Liver (tissue), 3 donors: ENCODE measurements around the gene DNAJB4.

Experiments used
- CTCF ChIP-seq: fragments of 150-350 bp; IDR thresholded peaks from 2 replicates; pipeline ENCODE4 v1.5.1; 2017; ENCODE audit warnings: improper control_type of control experiment, low read depth, low read length; ENCODE audit not compliant: missing input control
- EGR1 ChIP-seq, 2 donors: IDR thresholded peaks; 2 replicates each; pipeline ENCODE4 v1.6.1; 2016 to 2018; ENCODE audit warnings: antibody characterized with exemption in 2 of 2, low read depth in 2 of 2
- FOXA1 ChIP-seq: IDR thresholded peaks from 2 replicates; pipeline ENCODE4 v1.6.1; 2016; ENCODE audit warnings: antibody characterized with exemption
- JUND ChIP-seq, 2 donors: IDR thresholded peaks; 2 replicates each; pipeline ENCODE4 v1.6.1; 2016; ENCODE audit warnings: antibody characterized with exemption in 2 of 2
- YY1 ChIP-seq: IDR thresholded peaks from 2 replicates; pipeline ENCODE4 v1.6.1; 2016; ENCODE audit warnings: antibody characterized with exemption, mild to moderate bottlenecking
- donor health status: healthy.
- donor health status: healthy.

- TF ChIP-seq CTCF, result no peak
- TF ChIP-seq EGR1 (IDR thresholded peaks at IDR 0.05; ENCODE audit: low read depth in 2 of 2), result no peak
- no peak for TF ChIP-seq JUND (IDR thresholded peaks at IDR 0.05)
- no peak for TF ChIP-seq FOXA1
- TF ChIP-seq YY1, result no peak
Measured at GRCh38 chr1:77956464-77956863, 48.3 kb upstream of the DNAJB4 start.
